IPS-20b (cell line): Measurements from ENCODE around the gene SEPTIN10.

Source experiments
- H3K27ac ChIP-seq: one replicate; pipeline ENCODE4 v1.5.1; 2013; ENCODE audit warnings: low read length
- H3K27me3 ChIP-seq: 2 replicates; pipeline ENCODE4 v1.6.1; 2013; ENCODE audit warnings: mild to moderate bottlenecking, low read length, inconsistent platforms; ENCODE audit not compliant: insufficient read depth
- H3K36me3 ChIP-seq: 2 replicates; pipeline ENCODE4 v1.6.1; 2013; ENCODE audit warnings: low read depth, mild to moderate bottlenecking, inconsistent platforms, low read length, moderate library complexity; ENCODE audit not compliant: insufficient read depth
- H3K4me1 ChIP-seq: 2 replicates; pipeline ENCODE4 v1.6.1; 2013; ENCODE audit warnings: mild to moderate bottlenecking, control low read depth, inconsistent platforms, low read length, moderate library complexity; ENCODE audit not compliant: insufficient read depth
- H3K4me3 ChIP-seq: 2 replicates; pipeline ENCODE4 v1.5.1; 2013; ENCODE audit warnings: mild to moderate bottlenecking, low read length, inconsistent platforms
- H3K9ac ChIP-seq: 2 replicates; pipeline ENCODE4 v1.6.1; 2013; ENCODE audit warnings: low read depth, mild to moderate bottlenecking, inconsistent platforms, low read length, moderate library complexity
- H3K9me3 ChIP-seq: 2 replicates; pipeline ENCODE4 v1.6.1; 2013; ENCODE audit warnings: mild to moderate bottlenecking, low read depth, low read length, inconsistent platforms; ENCODE audit not compliant: insufficient read depth

SEPTIN10 gene

GRCh38 chr2:109494351-109494750 is 119.4 kb downstream of the SEPTIN10 start:
- H3K4me3 ChIP-seq = no peak overlapping the region
- H3K9me3 ChIP-seq = no peaks in the 10 kb centered on the region
- H3K27ac ChIP-seq = no peak overlapping the region
- H3K4me1 ChIP-seq = no peaks in the 10 kb centered on the region
- no peak overlapping the region for H3K9ac ChIP-seq
- H3K36me3 ChIP-seq = no peaks in the 10 kb centered on the region
- no peaks in the 10 kb centered on the region for H3K27me3 ChIP-seq

- Histone ChIP-seq H3K9ac (no peak overlapping the region), H3K4me1 (no peaks in the 10 kb centered on the region), H3K27ac (no peak overlapping the region), H3K4me3 (no peak overlapping the region), H3K27me3 (no peaks in the 10 kb centered on the region), H3K36me3 (no peaks in the 10 kb centered on the region), H3K9me3 (no peaks in the 10 kb centered on the region)
These were observed 120.4 kb downstream of the SEPTIN10 start for GRCh38 chr2:109493176-109493935.
